ENCODE measurements around the gene INCA1.

INCA1 gene

DNA sequence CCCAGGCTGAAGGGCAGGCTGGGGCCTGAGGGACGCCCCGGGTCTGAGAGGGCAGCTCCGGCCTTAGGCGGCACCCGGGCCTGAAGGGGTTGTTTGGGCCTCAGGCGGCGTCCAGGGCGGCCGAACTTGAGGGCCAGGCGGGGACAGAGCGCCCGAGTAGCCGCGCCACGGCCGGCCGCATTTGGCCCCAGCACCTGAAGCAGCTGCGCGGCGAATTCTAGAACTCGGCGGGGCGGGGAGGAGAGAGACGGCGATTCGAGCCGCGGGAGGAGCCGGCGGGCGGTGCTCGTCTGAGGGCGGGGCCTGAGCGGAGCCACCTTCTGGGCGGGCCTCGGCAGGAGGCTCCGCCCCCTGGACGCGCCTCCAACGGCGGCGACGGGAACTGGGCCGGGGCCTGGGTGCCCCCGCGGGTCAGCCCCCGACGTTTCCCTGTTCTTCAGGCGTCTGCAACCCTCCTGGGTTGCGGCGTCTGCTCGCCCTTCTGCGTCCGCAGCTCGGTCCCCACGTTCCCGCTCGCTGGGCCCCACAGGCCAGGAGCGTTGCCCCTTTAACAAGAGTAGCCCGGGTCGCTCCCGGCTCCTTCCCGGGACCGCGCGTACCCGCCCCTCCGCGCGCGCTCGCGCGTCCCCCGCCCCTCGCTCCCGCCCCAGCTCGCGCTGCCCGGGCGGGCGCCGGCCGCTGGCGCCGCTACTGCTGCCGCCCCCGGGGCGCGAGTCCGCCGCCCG lies at the start of gene INCA1, which contains the start of gene KIF1C:
Gene INCA1 (minus strand): TSS at position 221 of the 725 bp plus-strand sequence. CDS start 3,085 bp downstream, outside the sequence.
Gene KIF1C (plus strand): TSS at position 649 of the 725 bp plus-strand sequence. CDS start 2,297 bp downstream, outside the sequence.
- peak; percentile 92 for DNase-seq (ENCODE audit: low read depth)
- H3K4me3 ChIP-seq (ENCODE audit: low read length): peak within 1 kb of the TSS; percentile 95
- TF ChIP-seq CTCF (IDR thresholded peaks at IDR 0.05; ENCODE audit: insufficient read depth, low read depth, low read length, missing control alignments): no peak

- no peak for DNase-seq (ENCODE audit: low read depth)
- TF ChIP-seq CTCF (IDR thresholded peaks at IDR 0.05; ENCODE audit: insufficient read depth, low read depth, low read length, missing control alignments): no peak
- H3K4me3 ChIP-seq (ENCODE audit: low read length): no peak overlapping the region
These were observed 48.2 kb upstream of the INCA1 start for GRCh38 chr17:5045496-5045895.

DNA sequence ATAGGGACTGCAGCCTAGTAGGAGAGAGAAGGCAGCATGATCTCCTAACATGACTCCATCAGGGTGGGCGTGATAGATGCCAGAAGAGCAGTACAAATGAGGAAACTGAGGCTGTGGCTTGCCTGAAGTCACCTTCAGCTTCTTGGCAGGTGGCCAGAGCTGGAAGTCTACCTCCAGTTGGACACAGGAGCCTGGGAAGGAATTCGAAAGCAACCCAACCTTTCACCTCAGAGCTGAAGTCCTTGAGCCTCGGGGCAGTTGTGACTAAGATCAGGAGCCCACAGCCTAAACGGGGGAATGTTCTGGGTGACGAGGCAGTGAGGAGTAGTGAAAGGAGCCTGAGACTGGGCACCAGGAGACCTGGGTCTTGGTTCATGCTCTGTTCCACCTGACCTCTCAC lies 47.3 kb upstream of the INCA1 start:
- DNase-seq (ENCODE audit: low read depth): no peak
- no peak for TF ChIP-seq CTCF (IDR thresholded peaks at IDR 0.05; ENCODE audit: insufficient read depth, low read depth, low read length, missing control alignments)
- H3K4me3 ChIP-seq (ENCODE audit: low read length): no peak overlapping the region

GRCh38 chr17:5043524-5043923 lies 46.2 kb upstream of the INCA1 start:
- H3K4me3 ChIP-seq (ENCODE audit: low read length): no peak overlapping the region
- no peak for TF ChIP-seq CTCF (IDR thresholded peaks at IDR 0.05; ENCODE audit: insufficient read depth, low read depth, low read length, missing control alignments)
- DNase-seq (ENCODE audit: low read depth): no peak

DNA sequence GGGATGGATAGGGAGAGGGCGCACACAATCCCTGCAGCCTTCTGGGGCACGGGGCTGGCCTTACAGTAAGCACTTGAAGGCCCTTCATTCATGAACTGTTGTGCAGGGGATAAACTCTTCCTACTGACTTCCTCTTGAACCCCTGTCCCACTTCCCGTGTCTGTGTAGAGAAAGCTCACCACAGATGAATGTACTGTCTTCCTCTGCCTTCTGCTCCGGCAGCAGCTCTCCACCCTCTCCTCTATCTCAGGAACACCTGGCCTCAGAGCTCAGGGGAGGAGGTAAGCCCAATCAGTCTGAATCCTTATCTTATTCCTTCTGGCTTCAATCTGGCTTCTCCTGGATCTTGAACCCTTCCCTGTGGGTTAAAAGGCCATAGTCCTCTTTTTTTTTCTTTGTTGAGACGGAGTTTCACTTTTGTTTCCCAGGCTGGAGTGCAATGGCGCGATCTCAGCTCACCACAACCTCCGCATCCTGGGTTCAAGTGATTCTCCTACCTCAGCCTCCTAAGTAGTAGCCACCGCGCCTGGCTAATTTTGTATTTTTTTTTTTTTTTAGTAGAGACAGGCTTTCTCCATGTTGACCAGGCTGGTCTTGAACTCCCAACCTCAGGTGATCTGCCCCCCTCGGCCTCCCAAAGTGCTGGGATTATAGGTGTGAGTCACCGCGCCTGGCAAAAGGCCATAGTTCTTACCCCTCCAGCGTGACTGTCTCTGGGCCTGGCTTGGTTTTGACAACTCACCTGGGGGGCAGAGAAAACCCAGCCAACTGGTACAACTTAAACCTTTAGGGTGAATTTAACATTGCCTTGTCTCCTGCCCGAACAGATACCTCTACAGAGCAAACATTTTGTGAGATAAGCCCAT lies 45.1 kb upstream of the INCA1 start:
- TF ChIP-seq CTCF (IDR thresholded peaks at IDR 0.05; ENCODE audit: insufficient read depth, low read depth, low read length, missing control alignments): no peak
- DNase-seq (ENCODE audit: low read depth): no peak
- no peak overlapping the region for H3K4me3 ChIP-seq (ENCODE audit: low read length)

GRCh38 chr17:5035315-5035714 lies 38.0 kb upstream of the INCA1 start, which contains the start of gene SLC52A1:
TSS of gene SLC52A1 (minus strand) at chr17:5035426. CDS start at chr17:5034606, 820 bp downstream.
- peak within 1 kb of the TSS; percentile 38 for H3K4me3 ChIP-seq (ENCODE audit: low read length)
- TF ChIP-seq CTCF (IDR thresholded peaks at IDR 0.05; ENCODE audit: insufficient read depth, low read depth, low read length, missing control alignments): no peak
- peak; percentile 43 for DNase-seq (ENCODE audit: low read depth)
